Measurements from ENCODE around the gene LRFN2.

LRFN2 gene

GRCh38 chr6:40532349-40533000 is 54.7 kb downstream of the LRFN2 start:
- no peak for TF ChIP-seq CTCF (IDR thresholded peaks at IDR 0.05; ENCODE audit: borderline replicate concordance, insufficient read depth, low read depth, low read length)
- no peak overlapping the region for H3K4me3 ChIP-seq (ENCODE audit: low read depth, low read length)

- no peak for TF ChIP-seq CTCF (IDR thresholded peaks at IDR 0.05; ENCODE audit: borderline replicate concordance, insufficient read depth, low read depth, low read length)
- H3K4me3 ChIP-seq (ENCODE audit: low read depth, low read length), result no peak overlapping the region
These were observed 57.2 kb downstream of the LRFN2 start for GRCh38 chr6:40529919-40530318.

- no peak for TF ChIP-seq CTCF (IDR thresholded peaks at IDR 0.05; ENCODE audit: borderline replicate concordance, insufficient read depth, low read depth, low read length)
- no peak overlapping the region for H3K4me3 ChIP-seq (ENCODE audit: low read depth, low read length)
These were observed 58.1 kb downstream of the LRFN2 start for GRCh38 chr6:40529040-40529439.

- TF ChIP-seq CTCF (IDR thresholded peaks at IDR 0.05; ENCODE audit: borderline replicate concordance, insufficient read depth, low read depth, low read length), result no peak
These were observed 59.1 kb downstream of the LRFN2 start for GRCh38 chr6:40528051-40528450.

GRCh38 chr6:40526036-40526435 is 61.1 kb downstream of the LRFN2 start:
- H3K4me3 ChIP-seq (ENCODE audit: low read depth, low read length), result no peak overlapping the region
- no peak for TF ChIP-seq CTCF (IDR thresholded peaks at IDR 0.05; ENCODE audit: borderline replicate concordance, insufficient read depth, low read depth, low read length)

More at GRCh38 chr6:40528051-40528450, 59.1 kb downstream of the LRFN2 start:
- H3K4me3 ChIP-seq (ENCODE audit: low read depth, low read length), result no peak overlapping the region

- no peak for TF ChIP-seq CTCF (IDR thresholded peaks at IDR 0.05; ENCODE audit: borderline replicate concordance, insufficient read depth, low read depth, low read length)
- no peak overlapping the region for H3K4me3 ChIP-seq (ENCODE audit: low read depth, low read length)
These were observed 62.2 kb downstream of the LRFN2 start for GRCh38 chr6:40524797-40525585.
